Gastrocnemius medialis (tissue), 4 donors: ENCODE data around the gene CPS1.

Experiments
- CTCF ChIP-seq, 5 experiments: fragments of 450-650 bp in 3 of 5; fragments of 200-600 bp in 2 of 5; sonication (generic) in 2 of 5; IDR thresholded peaks in 4 of 5; conservative IDR thresholded peaks in 1 of 5; 1 replicate in 4 of 5; 2 replicates in 1 of 5; pipeline ENCODE4 v1.5.1; 2016 to 2019; ENCODE audit warnings: antibody characterized with exemption in 5 of 5, mild to moderate bottlenecking in 3 of 5, moderate library complexity in 3 of 5
- POLR2A ChIP-seq, 2 donors: fragments of 450-650 bp; IDR thresholded peaks; one replicate each; pipeline ENCODE4 v1.6.1; 2017; ENCODE audit warnings: antibody characterized with exemption in 2 of 2, mild to moderate bottlenecking in 2 of 2, moderate library complexity in 2 of 2

- TF ChIP-seq CTCF (IDR thresholded peaks at IDR 0.05 in 4 of 5, conservative IDR thresholded peaks at IDR 0.05 in 1 of 5) (no peak), POLR2A (IDR thresholded peaks at IDR 0.05) (no peak)
Measured at GRCh38 chr2:210522399-210522798, 34.0 kb upstream of the CPS1 start.
